Activated naive CD4-positive, alpha-beta T cell treated with anti-CD3 and anti-CD28 coated beads, Interleukin-2, amount 50 U/mL, for 16 hours (primary cell): ENCODE results near the gene TNFRSF19.

Experiments used
- DNase-seq: peaks from one replicate; pipeline ENCODE4 v3.0.0-alpha.2; 2020

The TNFRSF19 gene

GRCh38 chr13:23629566-23630272, 59.5 kb downstream of the TNFRSF19 start:
- DNase-seq: no peak

GRCh38 chr13:23630349-23631093, 60.3 kb downstream of the TNFRSF19 start:
- DNase-seq: no peak

- DNase-seq: no peak
These were observed 61.3 kb downstream of the TNFRSF19 start for GRCh38 chr13:23631311-23632047.

GRCh38 chr13:23632048-23632582, 61.9 kb downstream of the TNFRSF19 start:
- no peak for DNase-seq

- DNase-seq: no peak
These were observed 62.5 kb downstream of the TNFRSF19 start for GRCh38 chr13:23632741-23633140.

- no peak for DNase-seq
These were observed 64.7 kb downstream of the TNFRSF19 start for GRCh38 chr13:23634897-23635296.

- DNase-seq: no peak
These were observed 66.1 kb downstream of the TNFRSF19 start for GRCh38 chr13:23636360-23636759.

GRCh38 chr13:23637829-23638228, 67.6 kb downstream of the TNFRSF19 start:
- DNase-seq: no peak

GRCh38 chr13:23639674-23640073, 69.5 kb downstream of the TNFRSF19 start:
- no peak for DNase-seq

GRCh38 chr13:23642110-23642509, 71.9 kb downstream of the TNFRSF19 start:
- no peak for DNase-seq

GRCh38 chr13:23643338-23644125, 73.3 kb downstream of the TNFRSF19 start:
- DNase-seq: no peak

- DNase-seq: no peak
These were observed 73.9 kb downstream of the TNFRSF19 start for GRCh38 chr13:23644126-23644419.

GRCh38 chr13:23644527-23645138, 74.4 kb downstream of the TNFRSF19 start:
- DNase-seq: no peak

GRCh38 chr13:23645851-23646250, 75.6 kb downstream of the TNFRSF19 start:
- DNase-seq: no peak

- DNase-seq: no peak
These were observed 81.2 kb downstream of the TNFRSF19 start for GRCh38 chr13:23651439-23651838.

GRCh38 chr13:23651887-23652286, 81.7 kb downstream of the TNFRSF19 start:
- DNase-seq: no peak

GRCh38 chr13:23652909-23653726, 82.9 kb downstream of the TNFRSF19 start:
- no peak for DNase-seq

- no peak for DNase-seq
These were observed 84.2 kb downstream of the TNFRSF19 start for GRCh38 chr13:23654111-23655110.

- DNase-seq: no peak
These were observed 85.1 kb downstream of the TNFRSF19 start for GRCh38 chr13:23655321-23655720.
